GM12873 (cell line): Measurements from ENCODE around the gene SHISAL1.

Experiments
- CTCF ChIP-seq: IDR thresholded peaks from 2 replicates; pipeline ENCODE4 v1.5.1; 2012; ENCODE audit warnings: low read depth, mild to moderate bottlenecking, moderate library complexity, low read length, control low read depth; ENCODE audit not compliant: insufficient read depth; ENCODE audit errors: missing control alignments

SHISAL1 gene

DNA sequence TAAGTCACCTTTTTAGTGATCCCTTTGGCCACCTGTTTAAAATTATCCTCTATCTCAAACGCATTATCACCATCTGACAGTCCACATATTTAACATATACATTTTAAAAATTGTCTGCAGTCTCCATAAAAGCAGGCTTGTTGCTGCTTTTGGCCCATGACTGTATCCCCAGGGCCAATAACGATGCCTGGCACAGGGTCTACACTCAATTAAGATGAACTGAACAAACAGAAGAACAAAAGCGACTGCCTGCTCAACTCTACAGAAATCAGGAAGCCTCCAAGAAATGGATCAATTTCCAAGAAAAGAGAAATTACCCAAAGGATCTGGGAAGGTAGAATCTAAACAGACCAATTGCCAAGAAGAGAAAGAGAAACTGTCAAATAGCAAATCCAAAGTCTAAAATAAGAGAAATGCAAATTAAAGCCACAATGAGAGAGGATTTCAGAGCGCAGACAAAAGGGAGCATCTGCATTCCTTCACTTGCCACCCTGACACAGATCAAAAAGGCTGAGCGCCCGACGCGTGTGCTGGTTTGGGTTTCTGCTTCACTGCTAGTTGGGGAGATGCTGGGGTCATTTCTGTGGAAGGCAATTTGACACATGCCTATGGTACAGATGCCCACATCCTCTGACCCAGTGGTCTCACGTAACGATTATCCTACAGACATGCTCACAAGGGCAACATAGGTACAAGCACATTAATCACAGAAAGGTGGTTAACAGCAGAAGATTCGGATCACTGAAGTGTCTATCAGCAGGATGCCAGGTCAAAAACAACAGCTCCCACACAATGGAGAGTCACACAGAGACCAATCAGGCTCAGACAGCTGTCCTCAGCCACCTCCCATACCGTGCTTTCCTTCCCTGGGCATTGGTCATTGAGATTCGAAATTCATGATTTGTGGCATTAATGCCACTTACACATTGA lies 55.9 kb downstream of the SHISAL1 start:
- no peak for TF ChIP-seq CTCF

GRCh38 chr22:44256085-44256484 lies 56.7 kb downstream of the SHISAL1 start:
- no peak for TF ChIP-seq CTCF

GRCh38 chr22:44254811-44255210 lies 57.9 kb downstream of the SHISAL1 start:
- no peak for TF ChIP-seq CTCF

GRCh38 chr22:44249376-44250147 lies 63.2 kb downstream of the SHISAL1 start:
- TF ChIP-seq CTCF, result no peak

- TF ChIP-seq CTCF, result no peak
Measured at GRCh38 chr22:44248926-44249325, 63.8 kb downstream of the SHISAL1 start.

GRCh38 chr22:44247923-44248892 lies 64.5 kb downstream of the SHISAL1 start:
- no peak for TF ChIP-seq CTCF
